Cerebellar nuclear complex (tissue), 1 donor: ENCODE measurements around the gene ASAH2.
"Not testable (repeated sequence)": the region's sequence is repeated elsewhere in the genome, so short reads cannot be mapped to it uniquely, and the experiment has no call there.

Experiments
- DNase-seq, 2 experiments: peaks; one replicate each; lab custom pipeline; 2025; lab: John Stamatoyannopoulos, UW

ASAH2 gene

GRCh38 chr10:50251394-50251793 lies at the start of gene ASAH2:
Gene ASAH2 (minus strand): TSS chr10:50251516. CDS start chr10:50248610, 2,906 bp downstream.
- no peak for DNase-seq

- DNase-seq: no peak
These were observed 48.8 kb upstream of the ASAH2 start for GRCh38 chr10:50299948-50300669.

GRCh38 chr10:50295367-50295766 lies 44.1 kb upstream of the ASAH2 start:
- no peak for DNase-seq

GRCh38 chr10:50294582-50294981 lies 43.3 kb upstream of the ASAH2 start:
- DNase-seq: no peak

GRCh38 chr10:50293513-50294313 lies 42.4 kb upstream of the ASAH2 start:
- DNase-seq: no peak

- no peak for DNase-seq
These were observed 40.0 kb upstream of the ASAH2 start for GRCh38 chr10:50291261-50291850.

GRCh38 chr10:50289196-50289595 lies 37.9 kb upstream of the ASAH2 start:
- DNase-seq: no peak

GRCh38 chr10:50286996-50287803 lies 35.9 kb upstream of the ASAH2 start:
- no peak for DNase-seq

- DNase-seq: no peak
These were observed 35.2 kb upstream of the ASAH2 start for GRCh38 chr10:50286517-50286916.

GRCh38 chr10:50281967-50282522 lies 30.7 kb upstream of the ASAH2 start:
- DNase-seq: no peak

- no peak for DNase-seq
These were observed 30.1 kb upstream of the ASAH2 start for GRCh38 chr10:50281210-50281966.

GRCh38 chr10:50280049-50280841 lies 28.9 kb upstream of the ASAH2 start:
- no peak for DNase-seq

- DNase-seq: no peak
These were observed 28.2 kb upstream of the ASAH2 start for GRCh38 chr10:50279489-50279888.

GRCh38 chr10:50275650-50276235 lies 24.4 kb upstream of the ASAH2 start:
- no peak for DNase-seq

- no peak for DNase-seq
These were observed 21.2 kb upstream of the ASAH2 start for GRCh38 chr10:50272531-50272930.

- no peak for DNase-seq
These were observed 20.4 kb upstream of the ASAH2 start for GRCh38 chr10:50271564-50272250.

GRCh38 chr10:50267877-50268276 lies 16.6 kb upstream of the ASAH2 start:
- not testable (repeated sequence) for DNase-seq

- DNase-seq: not testable (repeated sequence)
These were observed 11.3 kb upstream of the ASAH2 start for GRCh38 chr10:50262625-50263024.

GRCh38 chr10:50260791-50261281 lies 9.5 kb upstream of the ASAH2 start:
- DNase-seq: no peak
